Measurements from ENCODE around the gene DYNC2H1. TPM values are rescaled to one million over a fixed set of nuclear protein-coding genes. Genes with fewer than 3 reads are reported as not detected.

The DYNC2H1 gene
- polyA plus RNA-seq, 6 donors from 2014 or later, result 0.12 to 0.97 (median 0.77) TPM; not detected in 1

- Mint-ChIP-seq H3K27me3 (no peaks in the 10 kb centered on the region), H3K4me1 (no peaks in the 10 kb centered on the region), H3K4me3 (no peak overlapping the region), H3K36me3 (no peaks in the 10 kb centered on the region), H3K9me3 (peaks cover 1 to 14% (median 5%) of the 10 kb centered on the region in 7 donors), H3K27ac (no peak overlapping the region)
- DNase-seq (no peak), ATAC-seq (ENCODE audit: low read depth in 2 of 2) (no peak)
Measured at GRCh38 chr11:103420593-103420992, 311.4 kb downstream of the DYNC2H1 start.

GRCh38 chr11:103433386-103434072 lies 324.3 kb downstream of the DYNC2H1 start:
- no peak for DNase-seq

GRCh38 chr11:103434073-103434411 lies 324.8 kb downstream of the DYNC2H1 start:
- Mint-ChIP-seq H3K27me3 (no peaks in the 10 kb centered on the region), H3K4me3 (no peak overlapping the region), H3K27ac (no peak overlapping the region), H3K36me3 (no peaks in the 10 kb centered on the region), H3K9me3 (peaks cover 0 to 5% (median 0%) of the 10 kb centered on the region in 7 donors), H3K4me1 (no peaks in the 10 kb centered on the region)
- ATAC-seq (ENCODE audit: low read depth in 2 of 2) (no peak), DNase-seq (no peak)

More at GRCh38 chr11:103433386-103434072, 324.3 kb downstream of the DYNC2H1 start:
- no peak overlapping the region for H3K27ac Mint-ChIP-seq
- no peaks in the 10 kb centered on the region for H3K36me3 Mint-ChIP-seq
- H3K9me3 Mint-ChIP-seq, result peaks cover 0 to 5% (median 0%) of the 10 kb centered on the region in 7 donors
- H3K4me1 Mint-ChIP-seq, result no peaks in the 10 kb centered on the region
- no peaks in the 10 kb centered on the region for H3K27me3 Mint-ChIP-seq
- no peak for ATAC-seq (ENCODE audit: low read depth in 2 of 2)
- no peak overlapping the region for H3K4me3 Mint-ChIP-seq

- ATAC-seq (ENCODE audit: low read depth in 2 of 2), result no peak
- H3K9me3 Mint-ChIP-seq, result no peaks in the 10 kb centered on the region
- H3K4me1 Mint-ChIP-seq, result no peaks in the 10 kb centered on the region
- H3K27ac Mint-ChIP-seq, result no peak overlapping the region
- no peak for DNase-seq
- no peaks in the 10 kb centered on the region for H3K36me3 Mint-ChIP-seq
- H3K27me3 Mint-ChIP-seq, result no peaks in the 10 kb centered on the region
- no peak overlapping the region for H3K4me3 Mint-ChIP-seq
Measured at GRCh38 chr11:103436131-103436770, 327.0 kb downstream of the DYNC2H1 start.

- H3K27ac Mint-ChIP-seq, result no peak overlapping the region
- H3K27me3 Mint-ChIP-seq, result no peaks in the 10 kb centered on the region
- no peaks in the 10 kb centered on the region for H3K4me1 Mint-ChIP-seq
- DNase-seq (no peak), ATAC-seq (ENCODE audit: low read depth in 2 of 2) (no peak)
- H3K36me3 Mint-ChIP-seq, result no peaks in the 10 kb centered on the region
- no peak overlapping the region for H3K4me3 Mint-ChIP-seq
- H3K9me3 Mint-ChIP-seq, result no peaks in the 10 kb centered on the region
Measured at GRCh38 chr11:103441021-103441420, 331.8 kb downstream of the DYNC2H1 start.

GRCh38 chr11:103448966-103449365 lies 339.7 kb downstream of the DYNC2H1 start:
- H3K27me3 Mint-ChIP-seq, result no peaks in the 10 kb centered on the region
- ATAC-seq (ENCODE audit: low read depth in 2 of 2) (no peak), DNase-seq (no peak)
- H3K4me3 Mint-ChIP-seq, result no peak overlapping the region
- H3K4me1 Mint-ChIP-seq, result peaks cover 0 to 6% (median 0%) of the 10 kb centered on the region in 3 donors
- no peaks in the 10 kb centered on the region for H3K9me3 Mint-ChIP-seq
- H3K27ac Mint-ChIP-seq, result no peak overlapping the region
- H3K36me3 Mint-ChIP-seq, result no peaks in the 10 kb centered on the region

- no peak for DNase-seq
- H3K4me3 Mint-ChIP-seq, result no peak overlapping the region
- no peak overlapping the region for H3K27ac Mint-ChIP-seq
- no peak for ATAC-seq (ENCODE audit: low read depth in 2 of 2)
- H3K9me3 Mint-ChIP-seq, result no peaks in the 10 kb centered on the region
- no peaks in the 10 kb centered on the region for H3K36me3 Mint-ChIP-seq
- peaks cover 0 to 6% (median 0%) of the 10 kb centered on the region in 3 donors for H3K4me1 Mint-ChIP-seq
- H3K27me3 Mint-ChIP-seq, result no peaks in the 10 kb centered on the region
Measured at GRCh38 chr11:103450241-103450640, 341.0 kb downstream of the DYNC2H1 start.

- DNase-seq (no peak), ATAC-seq (ENCODE audit: low read depth in 2 of 2) (no peak)
- H3K36me3 Mint-ChIP-seq, result no peaks in the 10 kb centered on the region
- no peaks in the 10 kb centered on the region for H3K27me3 Mint-ChIP-seq
- H3K9me3 Mint-ChIP-seq, result no peaks in the 10 kb centered on the region
- H3K27ac Mint-ChIP-seq, result no peak overlapping the region
- H3K4me3 Mint-ChIP-seq, result no peak overlapping the region
- no peaks in the 10 kb centered on the region for H3K4me1 Mint-ChIP-seq
Measured at GRCh38 chr11:103453126-103453525, 343.9 kb downstream of the DYNC2H1 start.

GRCh38 chr11:103453915-103454709 lies 344.9 kb downstream of the DYNC2H1 start:
- ATAC-seq (ENCODE audit: low read depth in 2 of 2) (no peak), DNase-seq (no peak)
- H3K9me3 Mint-ChIP-seq, result no peaks in the 10 kb centered on the region
- H3K27me3 Mint-ChIP-seq, result no peaks in the 10 kb centered on the region
- H3K36me3 Mint-ChIP-seq, result no peaks in the 10 kb centered on the region
- H3K27ac Mint-ChIP-seq, result no peak overlapping the region
- no peak overlapping the region for H3K4me3 Mint-ChIP-seq
- H3K4me1 Mint-ChIP-seq, result no peaks in the 10 kb centered on the region

- Mint-ChIP-seq H3K4me1 (no peaks in the 10 kb centered on the region), H3K36me3 (no peaks in the 10 kb centered on the region), H3K4me3 (no peak overlapping the region), H3K9me3 (no peaks in the 10 kb centered on the region), H3K27ac (no peak overlapping the region), H3K27me3 (no peaks in the 10 kb centered on the region)
- DNase-seq (no peak), ATAC-seq (ENCODE audit: low read depth in 2 of 2) (no peak)
Measured at GRCh38 chr11:103464420-103464819, 355.2 kb downstream of the DYNC2H1 start.

GRCh38 chr11:103465555-103466140 lies 356.4 kb downstream of the DYNC2H1 start:
- Mint-ChIP-seq H3K4me3 (no peak overlapping the region), H3K27ac (no peak overlapping the region)
- no peak for DNase-seq

GRCh38 chr11:103471546-103471945 lies 362.3 kb downstream of the DYNC2H1 start:
- Mint-ChIP-seq H3K9me3 (no peaks in the 10 kb centered on the region), H3K27me3 (no peaks in the 10 kb centered on the region), H3K4me3 (no peak overlapping the region), H3K36me3 (no peaks in the 10 kb centered on the region), H3K4me1 (no peaks in the 10 kb centered on the region), H3K27ac (no peak overlapping the region)
- DNase-seq, result no peak
- no peak for ATAC-seq (ENCODE audit: low read depth in 2 of 2)

More at GRCh38 chr11:103465555-103466140, 356.4 kb downstream of the DYNC2H1 start:
- Mint-ChIP-seq H3K36me3 (no peaks in the 10 kb centered on the region), H3K9me3 (no peaks in the 10 kb centered on the region), H3K4me1 (no peaks in the 10 kb centered on the region), H3K27me3 (no peaks in the 10 kb centered on the region)
- ATAC-seq (ENCODE audit: low read depth in 2 of 2), result no peak

- no peak for DNase-seq
- Mint-ChIP-seq H3K4me1 (no peaks in the 10 kb centered on the region), H3K27ac (no peak overlapping the region), H3K36me3 (no peaks in the 10 kb centered on the region), H3K9me3 (no peaks in the 10 kb centered on the region), H3K27me3 (no peaks in the 10 kb centered on the region), H3K4me3 (no peak overlapping the region)
- ATAC-seq (ENCODE audit: low read depth in 2 of 2), result no peak
Measured at GRCh38 chr11:103476874-103477273, 367.6 kb downstream of the DYNC2H1 start.

Data from naive B cell (primary cell).